ENCODE data around the gene IFITM5.
"Not testable (repeated sequence)": the region's sequence is repeated elsewhere in the genome, so short reads cannot be mapped to it uniquely, and the experiment has no call there.

Gene IFITM5

DNA sequence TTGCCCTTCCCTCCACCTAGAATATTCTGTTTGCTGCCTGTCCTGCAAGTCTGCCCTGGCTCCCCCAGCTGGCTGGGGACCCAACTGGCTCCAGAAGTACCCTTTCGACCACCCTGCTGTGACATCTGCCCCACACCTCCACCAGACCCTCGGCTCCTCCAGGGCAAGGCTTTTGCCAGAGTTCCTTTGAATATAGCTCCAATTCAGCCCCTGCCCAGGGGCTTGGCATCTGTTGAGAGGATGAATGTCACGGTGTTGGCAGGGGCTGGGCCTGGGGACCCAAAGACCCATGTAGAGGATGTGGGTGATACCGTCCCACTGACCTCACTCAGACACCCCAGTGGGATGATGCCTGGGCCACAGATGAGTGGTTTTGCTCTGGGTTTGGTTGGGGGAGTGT is 17.2 kb downstream of the IFITM5 start:
- DNase-seq: no peak

- no peak for DNase-seq
These were observed 17.7 kb downstream of the IFITM5 start for GRCh38 chr11:281486-282161.

GRCh38 chr11:280706-281485 is 18.4 kb downstream of the IFITM5 start:
- DNase-seq: no peak

DNA sequence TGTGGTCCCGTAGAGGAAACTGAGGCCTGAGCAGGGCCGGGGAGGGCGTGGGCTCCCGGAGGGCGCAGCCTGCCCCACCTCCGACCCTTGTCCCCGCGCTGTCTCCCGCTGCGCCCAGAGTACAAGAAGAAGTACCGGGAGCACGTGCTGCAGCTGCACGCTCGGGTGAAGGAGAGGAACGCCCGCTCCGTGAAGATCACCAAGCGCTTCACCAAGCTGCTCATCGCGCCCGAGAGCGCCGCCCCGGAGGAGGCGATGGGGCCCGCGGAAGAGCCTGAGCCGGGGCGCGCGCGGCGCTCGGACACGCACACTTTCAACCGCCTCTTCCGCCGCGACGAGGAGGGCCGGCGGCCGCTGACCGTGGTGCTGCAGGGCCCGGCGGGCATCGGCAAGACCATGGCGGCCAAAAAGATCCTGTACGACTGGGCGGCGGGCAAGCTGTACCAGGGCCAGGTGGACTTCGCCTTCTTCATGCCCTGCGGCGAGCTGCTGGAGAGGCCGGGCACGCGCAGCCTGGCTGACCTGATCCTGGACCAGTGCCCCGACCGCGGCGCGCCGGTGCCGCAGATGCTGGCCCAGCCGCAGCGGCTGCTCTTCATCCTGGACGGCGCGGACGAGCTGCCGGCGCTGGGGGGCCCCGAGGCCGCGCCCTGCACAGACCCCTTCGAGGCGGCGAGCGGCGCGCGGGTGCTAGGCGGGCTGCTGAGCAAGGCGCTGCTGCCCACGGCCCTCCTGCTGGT is 19.2 kb downstream of the IFITM5 start:
- DNase-seq: no peak

GRCh38 chr11:279040-279965 is 20.0 kb downstream of the IFITM5 start:
- DNase-seq: no peak

DNA sequence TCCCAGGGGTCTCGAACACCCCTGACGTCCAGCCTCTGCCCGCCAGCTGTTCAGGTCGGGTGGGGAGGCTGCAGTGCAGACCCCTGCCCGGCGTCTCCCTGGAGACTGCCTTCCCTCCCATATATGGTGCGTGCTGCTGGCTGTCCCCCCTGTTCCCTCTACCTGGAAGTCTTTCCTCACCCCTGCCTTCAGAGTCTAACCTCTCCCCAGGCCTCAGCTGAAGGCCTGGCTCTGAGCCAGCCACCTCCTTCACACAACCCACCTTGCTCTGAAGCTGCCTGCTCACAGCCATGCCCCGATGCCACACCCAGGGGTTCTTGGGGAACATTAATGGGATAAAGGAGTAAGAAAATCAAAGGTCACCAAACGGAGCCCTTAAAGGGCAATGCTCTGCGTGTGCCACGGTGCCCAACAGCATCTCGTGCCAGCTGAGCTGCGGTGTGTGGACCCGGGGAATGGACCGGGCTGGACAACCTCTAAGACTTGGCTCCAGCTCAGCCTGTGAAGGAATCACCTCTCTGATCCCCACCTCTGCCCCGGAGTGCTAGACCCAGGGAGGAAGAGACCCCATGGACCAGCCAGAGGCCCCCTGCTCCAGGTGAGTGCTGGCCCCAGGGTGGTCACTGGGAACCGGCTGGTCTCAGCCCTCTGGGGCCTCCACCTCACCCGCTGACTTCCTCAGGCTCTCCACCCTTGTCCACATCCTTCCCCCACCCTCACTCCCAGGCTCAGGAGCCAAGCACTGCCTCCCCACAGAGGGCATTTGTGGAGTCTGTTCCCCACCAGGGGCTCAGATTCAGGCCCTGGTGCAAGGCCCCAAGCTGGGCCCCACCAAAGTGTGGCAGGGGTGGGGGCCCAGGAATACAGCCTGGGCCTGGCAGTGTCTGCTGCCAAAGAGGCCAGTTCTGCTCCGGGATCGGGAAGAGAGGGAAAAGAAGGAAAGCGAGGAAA is 21.1 kb downstream of the IFITM5 start, which contains the start of gene NLRP6:
TSS of gene NLRP6 (plus strand) at position 407 of the 951 bp plus-strand sequence. CDS start at position 570, 163 bp downstream.
- DNase-seq: no peak

DNA sequence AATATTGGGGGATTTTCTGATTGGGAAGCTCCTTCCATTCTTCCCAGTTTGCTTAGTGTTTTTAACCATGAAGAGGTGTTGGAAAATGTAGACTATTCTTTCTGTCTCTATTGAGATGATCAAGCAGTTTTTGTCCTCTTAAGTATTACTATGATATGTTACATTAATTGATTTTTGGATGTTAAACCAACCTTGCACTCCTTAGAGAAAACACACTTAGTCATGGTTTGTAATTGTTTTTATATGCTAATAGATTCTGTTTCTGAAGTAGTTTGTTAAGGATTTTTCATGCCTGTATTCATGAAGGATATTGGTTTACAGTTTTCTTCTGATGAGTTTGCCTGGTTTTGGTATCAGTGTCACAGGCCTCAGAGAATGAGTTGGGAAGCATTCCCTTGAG is 23.1 kb downstream of the IFITM5 start:
- DNase-seq: no peak

GRCh38 chr11:272931-273198 is 26.5 kb downstream of the IFITM5 start:
- no peak for DNase-seq

DNA sequence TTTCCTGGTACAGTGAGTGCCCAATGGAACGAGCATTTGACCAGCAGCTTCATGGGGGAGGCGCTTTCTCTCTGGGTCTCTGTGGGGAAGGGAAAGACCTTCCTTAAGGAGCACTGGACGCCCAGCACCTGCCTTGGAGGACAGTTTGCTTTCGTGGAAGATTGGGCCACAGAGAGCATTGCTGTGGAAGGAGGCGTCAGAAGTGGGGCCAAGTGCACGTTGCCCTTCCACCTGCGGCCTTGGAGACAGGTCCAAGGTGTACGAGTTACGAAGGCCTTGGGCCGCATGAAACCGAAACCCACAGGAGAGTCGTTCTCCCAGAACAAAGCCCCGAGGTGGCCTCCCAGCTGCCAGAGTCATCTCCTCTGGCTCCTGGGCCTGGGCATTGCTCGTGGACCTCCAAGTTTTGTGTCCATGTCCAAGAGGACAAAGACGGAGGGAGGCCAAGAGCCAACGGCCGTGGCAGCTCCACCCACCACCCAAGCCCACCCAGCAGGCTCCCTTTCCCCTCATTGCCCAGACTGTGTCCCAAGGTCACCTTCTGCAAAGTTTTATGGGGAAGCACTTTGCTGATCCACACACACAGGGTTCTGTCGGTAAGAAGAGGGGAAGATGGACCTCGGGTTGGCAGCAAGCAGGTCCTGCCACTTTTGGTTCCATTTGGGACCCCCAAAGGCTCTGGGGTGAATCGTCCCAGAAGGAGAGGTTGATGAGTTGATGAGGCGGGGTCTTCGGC is 27.0 kb downstream of the IFITM5 start:
- no peak for DNase-seq

DNA sequence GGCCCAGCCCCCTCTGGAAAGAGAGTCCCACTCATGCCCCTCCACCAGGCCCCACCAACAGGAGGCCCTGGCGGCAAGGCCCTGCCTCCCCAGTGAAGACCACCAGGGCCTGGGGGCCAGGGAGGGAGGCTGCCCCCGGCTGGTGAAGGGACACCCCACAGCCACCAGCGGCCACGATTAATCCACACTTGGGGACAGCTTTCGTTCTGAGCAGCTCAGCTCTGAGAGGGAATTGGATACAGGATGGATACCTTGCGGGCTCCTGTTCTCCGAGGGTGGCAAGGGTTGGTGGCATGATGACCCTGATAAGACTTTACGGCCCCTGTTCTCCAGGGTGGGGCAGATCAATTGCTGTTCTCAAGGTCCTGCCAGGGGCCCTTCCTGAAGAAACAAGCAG is 28.0 kb downstream of the IFITM5 start:
- DNase-seq: no peak

GRCh38 chr11:270451-271318 is 28.6 kb downstream of the IFITM5 start:
- DNase-seq: no peak

DNA sequence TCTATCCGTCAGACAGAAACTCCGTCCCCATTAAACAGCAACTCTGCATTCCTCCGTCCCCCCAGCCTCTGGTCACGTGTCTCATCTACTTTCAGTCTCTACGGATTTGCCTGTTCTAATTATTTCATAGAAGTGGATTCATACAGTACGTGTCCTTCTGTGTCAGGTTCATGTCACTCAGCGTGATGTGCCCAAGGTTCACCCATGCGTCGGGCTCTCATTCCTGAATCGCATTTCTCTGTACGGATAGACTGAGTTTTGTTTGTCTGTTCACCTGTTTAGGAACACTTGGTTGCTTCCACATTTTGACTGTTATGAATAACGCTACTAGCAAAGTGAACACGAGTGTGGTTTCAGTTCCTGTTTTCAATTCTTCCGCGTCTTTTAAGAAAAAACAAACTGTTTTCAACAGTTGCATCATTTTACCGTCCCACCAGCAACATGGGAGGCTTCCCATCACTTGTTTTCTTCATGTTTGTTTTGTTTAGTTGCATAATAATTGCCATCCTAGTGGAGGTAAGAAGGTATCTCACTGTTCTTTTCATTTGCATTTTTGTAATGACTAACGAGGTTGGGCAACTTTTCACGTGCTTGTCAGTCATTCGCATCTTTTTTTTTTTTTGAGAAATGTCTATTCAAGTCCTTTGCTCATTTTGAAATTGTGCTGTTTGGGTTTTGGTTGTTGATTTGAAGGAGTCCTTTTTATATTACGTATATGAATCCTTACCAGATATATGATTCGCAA is 30.0 kb downstream of the IFITM5 start:
- DNase-seq: no peak

GRCh38 chr11:268716-269145 is 30.6 kb downstream of the IFITM5 start:
- DNase-seq: not testable (repeated sequence)

DNA sequence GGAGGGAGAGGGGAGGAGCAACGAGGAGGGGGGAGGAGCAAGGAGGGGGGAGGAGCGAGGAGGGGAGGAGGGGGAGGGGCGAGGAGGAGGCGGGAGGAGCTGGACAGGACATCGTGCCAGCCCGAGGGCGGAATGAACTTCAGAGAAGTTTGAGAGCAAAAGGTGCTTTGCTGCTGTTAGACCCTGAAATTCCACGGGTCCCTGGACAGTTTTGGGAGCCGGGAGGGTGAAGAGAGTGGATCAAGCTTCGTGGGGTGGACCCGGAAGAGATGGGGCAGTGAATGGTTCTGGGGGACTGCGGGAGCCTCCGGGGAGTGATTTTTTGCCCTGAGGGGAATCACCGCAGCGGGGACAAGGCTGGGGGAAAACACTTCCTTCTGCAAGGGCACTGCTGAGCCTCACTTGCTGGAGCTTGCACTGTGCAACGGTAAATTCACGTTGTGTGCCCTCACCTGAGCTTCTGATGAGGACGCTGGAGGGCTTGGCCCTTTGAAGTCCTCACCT is 31.8 kb downstream of the IFITM5 start:
- no peak for DNase-seq

DNA sequence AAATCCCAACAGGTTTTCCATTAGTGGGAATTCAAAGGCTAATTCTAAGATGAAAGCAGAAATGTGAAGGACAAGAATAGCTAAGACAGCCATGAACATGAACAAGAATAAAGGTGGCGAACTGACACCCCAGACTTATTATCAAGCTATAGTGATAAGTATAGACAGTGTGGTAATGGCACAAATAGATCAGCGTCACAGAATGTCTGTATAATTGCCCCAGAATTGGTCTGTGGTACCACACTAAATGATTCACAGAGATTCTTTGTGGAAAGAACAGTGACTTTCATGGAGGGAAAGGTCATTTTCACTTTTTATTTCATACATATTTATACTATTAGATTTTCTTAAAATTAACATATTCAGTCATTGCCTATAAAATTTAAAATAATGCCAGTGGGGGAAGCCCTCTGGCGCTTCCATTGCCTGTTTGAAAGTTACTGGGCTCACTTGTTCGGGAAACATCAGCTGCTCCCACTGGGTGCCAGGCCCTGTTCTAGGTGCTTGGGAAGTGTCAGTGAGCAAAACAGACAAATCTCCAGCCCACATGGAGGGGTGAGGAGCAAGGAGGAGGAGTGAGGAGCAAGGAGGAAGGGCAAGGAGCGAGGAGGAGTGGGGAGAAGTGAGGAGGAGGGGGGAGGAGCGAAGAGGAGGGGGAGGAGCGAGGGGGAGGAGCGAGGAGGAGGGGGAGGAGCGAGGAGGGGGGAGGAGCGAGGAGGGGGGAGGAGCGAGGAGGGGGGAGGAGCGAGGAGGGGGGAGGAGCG is 32.5 kb downstream of the IFITM5 start:
- no peak for DNase-seq

DNA sequence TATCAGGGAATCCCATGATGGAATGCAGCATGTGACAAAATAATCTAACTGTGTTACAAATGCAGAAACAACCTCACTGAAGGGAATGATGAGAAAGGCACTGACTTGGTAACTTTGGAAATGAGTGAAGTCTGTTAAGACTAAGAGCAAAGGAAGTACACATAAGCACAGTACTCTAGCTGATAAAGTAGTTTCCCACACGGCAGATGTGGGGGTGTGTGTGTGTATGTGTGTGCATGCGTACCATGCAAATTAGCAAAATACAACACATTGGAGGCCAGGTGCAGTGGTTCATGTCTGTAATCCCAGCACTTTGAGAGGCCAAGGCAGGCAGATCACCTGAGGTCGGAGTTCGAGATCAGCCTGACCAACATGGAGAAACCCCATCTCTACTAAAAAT is 37.7 kb downstream of the IFITM5 start:
- no peak for DNase-seq

- no peak for DNase-seq
These were observed 39.9 kb downstream of the IFITM5 start for GRCh38 chr11:259413-259812.
